ENCODE results near the gene RBFOX2. TPM values are rescaled to one million over a fixed set of nuclear protein-coding genes. Genes with fewer than 3 reads are reported as not detected.
A peak's percentile ranks its signal among the peaks of the same experiment; 100 is the strongest.

The RBFOX2 gene
- total RNA-seq, 2 experiments from 2014 or later: 1.9 to 2.4 TPM

- Histone ChIP-seq H3K4me3 (ENCODE audit: low read length) (no peak overlapping the region), H3K27me3 (ENCODE audit: control insufficient read depth in 1 of 2, insufficient read depth in 2 of 2, low read length in 2 of 2) (peaks cover 0 to 1% of the 10 kb centered on the region in 2 experiments), H3K36me3 (ENCODE audit: insufficient read depth, low read length) (no peaks in the 10 kb centered on the region), H3K4me1 (ENCODE audit: insufficient read depth, low read length) (peaks cover 3% of the 10 kb centered on the region), H3K27ac (ENCODE audit: low read depth in 1 of 2, low read length in 2 of 2) (no peak overlapping the region), H3K9me3 (ENCODE audit: control insufficient read depth in 1 of 2, insufficient read depth in 1 of 2, low read length in 2 of 2) (no peaks in the 10 kb centered on the region)
- TF ChIP-seq CTCF (IDR thresholded peaks at IDR 0.05): no peak
- ChIA-PET POLR2A (interaction anchor here (0.7 kb wide), 1 partner anchor 9 kb away, joined by 3 read pairs; no protein-coding TSS in a partner anchor), CTCF (no interaction called here)
- no peak overlapping the region for H3K4me3 Mint-ChIP-seq
- H3K27ac Mint-ChIP-seq: no peak overlapping the region
- H3K27me3 Mint-ChIP-seq: peaks cover 7% of the 10 kb centered on the region
- DNase-seq (no peak), ATAC-seq (ENCODE audit: poor library complexity) (no peak)
- no peaks in the 10 kb centered on the region for H3K36me3 Mint-ChIP-seq (ENCODE audit: low read depth)
- H3K9me3 Mint-ChIP-seq: no peaks in the 10 kb centered on the region
- H3K4me1 Mint-ChIP-seq (ENCODE audit: low read depth): peaks cover 13% of the 10 kb centered on the region
- intact Hi-C loops (cut with DNase I, micrococcal nuclease): loop anchor here in 1 of 2 experiments (5.0 kb wide), 1 partner anchor 218 kb away; no protein-coding TSS in a partner anchor
Observed at GRCh38 chr22:35844886-35845285, 183.7 kb downstream of the RBFOX2 start.

- DNase-seq: peak in 3 of 14 experiments; percentile 6 to 20 (median 6)
- H3K27me3 ChIP-seq (ENCODE audit: control insufficient read depth in 1 of 2, insufficient read depth in 2 of 2, low read length in 2 of 2): peaks cover 0 to 10% of the 10 kb centered on the region in 2 experiments
- no peaks in the 10 kb centered on the region for H3K9me3 Mint-ChIP-seq
- no peak overlapping the region for H3K27ac Mint-ChIP-seq
- H3K36me3 Mint-ChIP-seq (ENCODE audit: low read depth): no peaks in the 10 kb centered on the region
- H3K4me3 Mint-ChIP-seq: no peak overlapping the region
- H3K9me3 ChIP-seq (ENCODE audit: control insufficient read depth in 1 of 2, insufficient read depth in 1 of 2, low read length in 2 of 2): no peaks in the 10 kb centered on the region
- no peak for TF ChIP-seq CTCF (IDR thresholded peaks at IDR 0.05)
- ChIA-PET CTCF (no interaction called here), POLR2A (no interaction called here)
- intact Hi-C loops (cut with DNase I, micrococcal nuclease): loop anchor here in 1 of 2 experiments (5.0 kb wide), 1 partner anchor 216 kb away; no protein-coding TSS in a partner anchor
- H3K27ac ChIP-seq (ENCODE audit: low read depth in 1 of 2, low read length in 2 of 2): no peak overlapping the region
- H3K4me1 ChIP-seq (ENCODE audit: insufficient read depth, low read length): peaks cover 3% of the 10 kb centered on the region
- peaks cover 16% of the 10 kb centered on the region for H3K4me1 Mint-ChIP-seq (ENCODE audit: low read depth)
- no peak for ATAC-seq (ENCODE audit: poor library complexity)
- no peak overlapping the region for H3K4me3 ChIP-seq (ENCODE audit: low read length)
- H3K36me3 ChIP-seq (ENCODE audit: insufficient read depth, low read length): no peaks in the 10 kb centered on the region
- H3K27me3 Mint-ChIP-seq: peaks cover 19% of the 10 kb centered on the region
Observed at GRCh38 chr22:35842954-35843353, 185.7 kb downstream of the RBFOX2 start.

- no peaks in the 10 kb centered on the region for H3K9me3 Mint-ChIP-seq
- ChIA-PET CTCF (no interaction called here), POLR2A (no interaction called here)
- no peak overlapping the region for H3K27ac Mint-ChIP-seq
- H3K27me3 Mint-ChIP-seq: peaks cover 22% of the 10 kb centered on the region
- peaks cover 16% of the 10 kb centered on the region for H3K4me1 Mint-ChIP-seq (ENCODE audit: low read depth)
- H3K4me3 Mint-ChIP-seq: no peak overlapping the region
- Histone ChIP-seq H3K27me3 (ENCODE audit: control insufficient read depth in 1 of 2, insufficient read depth in 2 of 2, low read length in 2 of 2) (peaks cover 0 to 10% of the 10 kb centered on the region in 2 experiments), H3K4me1 (ENCODE audit: insufficient read depth, low read length) (peaks cover 3% of the 10 kb centered on the region), H3K4me3 (ENCODE audit: low read length) (no peak overlapping the region), H3K9me3 (ENCODE audit: control insufficient read depth in 1 of 2, insufficient read depth in 1 of 2, low read length in 2 of 2) (no peaks in the 10 kb centered on the region), H3K36me3 (ENCODE audit: insufficient read depth, low read length) (no peaks in the 10 kb centered on the region), H3K27ac (ENCODE audit: low read depth in 1 of 2, low read length in 2 of 2) (no peak overlapping the region)
- intact Hi-C loops (cut with DNase I, micrococcal nuclease): loop anchor here in 1 of 2 experiments (5.0 kb wide), 1 partner anchor 215 kb away; no protein-coding TSS in a partner anchor
- TF ChIP-seq CTCF (IDR thresholded peaks at IDR 0.05): no peak
- no peak for ATAC-seq (ENCODE audit: poor library complexity)
- H3K36me3 Mint-ChIP-seq (ENCODE audit: low read depth): no peaks in the 10 kb centered on the region
- DNase-seq: no peak
Observed at GRCh38 chr22:35842519-35842913, 186.1 kb downstream of the RBFOX2 start.
